ENCODE data around the gene SLC17A1. TPM values are rescaled to one million over a fixed set of nuclear protein-coding genes. Genes with fewer than 3 reads are reported as not detected.

Gene SLC17A1
- total and polyA plus RNA-seq, 2 of the 13 experiments (the other 11 are each of a cell fraction or from before 2014, with no cell fraction given) = 0.09 to 2.1 TPM

DNA sequence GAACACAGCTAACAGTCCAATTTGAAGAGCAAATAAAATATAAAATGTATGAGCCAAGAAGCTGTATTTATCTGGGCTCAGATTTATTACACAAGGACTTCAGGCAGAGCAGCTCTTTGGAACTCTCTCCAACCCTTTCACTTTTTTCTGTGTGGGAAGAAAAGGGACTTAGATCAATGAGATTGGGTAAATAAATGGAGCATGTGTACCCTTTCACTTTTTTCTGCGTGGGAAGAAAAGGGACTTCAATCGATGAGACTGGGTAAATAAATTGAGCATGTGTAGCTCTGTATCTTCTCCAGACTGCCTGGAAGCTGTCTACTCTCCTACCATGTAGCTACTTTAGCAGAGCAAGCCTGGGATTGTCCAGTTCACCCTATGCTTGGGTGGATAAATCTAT, 31.5 kb upstream of the SLC17A1 start (continued):
- TF ChIP-seq KDM5A (IDR thresholded peaks at IDR 0.05; ENCODE audit: borderline replicate concordance, low read length) (no peak), ZNF83 (CRISPR knock-in tag; IDR thresholded peaks at IDR 0.05; ENCODE audit: borderline replicate concordance) (no peak), ZBTB1 (CRISPR knock-in tag; IDR thresholded peaks at IDR 0.05; ENCODE audit: borderline replicate concordance) (no peak), MXI1 (IDR thresholded peaks at IDR 0.05; ENCODE audit: borderline replicate concordance, low read depth, low read length) (no peak), EED (CRISPR knock-in tag; IDR thresholded peaks at IDR 0.05) (no peak), TCF7 (IDR thresholded peaks at IDR 0.05; ENCODE audit: low read depth) (peak; percentile 60), KLF9 (CRISPR knock-in tag; IDR thresholded peaks at IDR 0.05; ENCODE audit: low read depth) (no peak), ZNF773 (CRISPR knock-in tag; IDR thresholded peaks at IDR 0.05; ENCODE audit: borderline replicate concordance) (no peak), EP300 (IDR thresholded peaks at IDR 0.05; ENCODE audit: low read depth in 2 of 2, low read length in 2 of 2) (peak in 1 of 2 experiments; percentile 60; a peak in 2 of 4 replicates), EP300 (CRISPR knock-in tag; IDR thresholded peaks at IDR 0.05; ENCODE audit: borderline replicate concordance) (no peak), GPN1 (CRISPR knock-in tag; IDR thresholded peaks at IDR 0.05; ENCODE audit: borderline replicate concordance) (no peak), ERF (CRISPR knock-in tag; IDR thresholded peaks at IDR 0.05) (no peak), FOXA3 (CRISPR knock-in tag; IDR thresholded peaks at IDR 0.05) (peak; percentile 73), ZNF775 (CRISPR knock-in tag; IDR thresholded peaks at IDR 0.05; ENCODE audit: borderline replicate concordance) (no peak), SOX6 (IDR thresholded peaks at IDR 0.05) (no peak), SOX6 (CRISPR knock-in tag; IDR thresholded peaks at IDR 0.05) (peak; percentile 76), ZNF703 (CRISPR knock-in tag; IDR thresholded peaks at IDR 0.05; ENCODE audit: borderline replicate concordance) (no peak), SMYD3 (CRISPR knock-in tag; IDR thresholded peaks at IDR 0.05) (no peak), ZNF225 (CRISPR knock-in tag; IDR thresholded peaks at IDR 0.05) (no peak), ZNF556 (CRISPR knock-in tag; IDR thresholded peaks at IDR 0.05; ENCODE audit: borderline replicate concordance) (no peak), DNMT1 (CRISPR knock-in tag; IDR thresholded peaks at IDR 0.05) (no peak), ZNF792 (CRISPR knock-in tag; IDR thresholded peaks at IDR 0.05) (no peak), ZIK1 (CRISPR knock-in tag; IDR thresholded peaks at IDR 0.05; ENCODE audit: borderline replicate concordance, low read depth) (no peak), MEIS1 (CRISPR knock-in tag; IDR thresholded peaks at IDR 0.05; ENCODE audit: borderline replicate concordance) (no peak), ZSCAN12 (CRISPR knock-in tag; IDR thresholded peaks at IDR 0.05) (no peak), NCOA2 (CRISPR knock-in tag; IDR thresholded peaks at IDR 0.05) (0 out of 2 replicates have a peak, but pooled peaks have one; percentile 13), NKX3-1 (CRISPR knock-in tag; IDR thresholded peaks at IDR 0.05) (no peak)
- TF ChIP-seq, protein P1, sequence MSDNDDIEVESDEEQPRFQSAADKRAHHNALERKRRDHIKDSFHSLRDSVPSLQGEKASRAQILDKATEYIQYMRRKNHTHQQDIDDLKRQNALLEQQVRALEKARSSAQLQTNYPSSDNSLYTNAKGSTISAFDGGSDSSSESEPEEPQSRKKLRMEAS (IDR thresholded peaks at IDR 0.05) = peak; percentile 55
- TF ChIP-seq, protein P2, sequence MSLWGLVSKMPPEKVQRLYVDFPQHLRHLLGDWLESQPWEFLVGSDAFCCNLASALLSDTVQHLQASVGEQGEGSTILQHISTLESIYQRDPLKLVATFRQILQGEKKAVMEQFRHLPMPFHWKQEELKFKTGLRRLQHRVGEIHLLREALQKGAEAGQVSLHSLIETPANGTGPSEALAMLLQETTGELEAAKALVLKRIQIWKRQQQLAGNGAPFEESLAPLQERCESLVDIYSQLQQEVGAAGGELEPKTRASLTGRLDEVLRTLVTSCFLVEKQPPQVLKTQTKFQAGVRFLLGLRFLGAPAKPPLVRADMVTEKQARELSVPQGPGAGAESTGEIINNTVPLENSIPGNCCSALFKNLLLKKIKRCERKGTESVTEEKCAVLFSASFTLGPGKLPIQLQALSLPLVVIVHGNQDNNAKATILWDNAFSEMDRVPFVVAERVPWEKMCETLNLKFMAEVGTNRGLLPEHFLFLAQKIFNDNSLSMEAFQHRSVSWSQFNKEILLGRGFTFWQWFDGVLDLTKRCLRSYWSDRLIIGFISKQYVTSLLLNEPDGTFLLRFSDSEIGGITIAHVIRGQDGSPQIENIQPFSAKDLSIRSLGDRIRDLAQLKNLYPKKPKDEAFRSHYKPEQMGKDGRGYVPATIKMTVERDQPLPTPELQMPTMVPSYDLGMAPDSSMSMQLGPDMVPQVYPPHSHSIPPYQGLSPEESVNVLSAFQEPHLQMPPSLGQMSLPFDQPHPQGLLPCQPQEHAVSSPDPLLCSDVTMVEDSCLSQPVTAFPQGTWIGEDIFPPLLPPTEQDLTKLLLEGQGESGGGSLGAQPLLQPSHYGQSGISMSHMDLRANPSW (CRISPR knock-in tag; IDR thresholded peaks at IDR 0.05; ENCODE audit: borderline replicate concordance) = no peak
- TF ChIP-seq, protein P3, sequence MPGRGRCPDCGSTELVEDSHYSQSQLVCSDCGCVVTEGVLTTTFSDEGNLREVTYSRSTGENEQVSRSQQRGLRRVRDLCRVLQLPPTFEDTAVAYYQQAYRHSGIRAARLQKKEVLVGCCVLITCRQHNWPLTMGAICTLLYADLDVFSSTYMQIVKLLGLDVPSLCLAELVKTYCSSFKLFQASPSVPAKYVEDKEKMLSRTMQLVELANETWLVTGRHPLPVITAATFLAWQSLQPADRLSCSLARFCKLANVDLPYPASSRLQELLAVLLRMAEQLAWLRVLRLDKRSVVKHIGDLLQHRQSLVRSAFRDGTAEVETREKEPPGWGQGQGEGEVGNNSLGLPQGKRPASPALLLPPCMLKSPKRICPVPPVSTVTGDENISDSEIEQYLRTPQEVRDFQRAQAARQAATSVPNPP (CRISPR knock-in tag; IDR thresholded peaks at IDR 0.05) = no peak

Measured in HepG2 (cell line).